ENCODE data around the gene CYP17A1. TPM values are rescaled to one million over a fixed set of nuclear protein-coding genes. Genes with fewer than 3 reads are reported as not detected.

The CYP17A1 gene
- total and polyA plus RNA-seq, 2 experiments from 2014 or later, result not detected

DNA sequence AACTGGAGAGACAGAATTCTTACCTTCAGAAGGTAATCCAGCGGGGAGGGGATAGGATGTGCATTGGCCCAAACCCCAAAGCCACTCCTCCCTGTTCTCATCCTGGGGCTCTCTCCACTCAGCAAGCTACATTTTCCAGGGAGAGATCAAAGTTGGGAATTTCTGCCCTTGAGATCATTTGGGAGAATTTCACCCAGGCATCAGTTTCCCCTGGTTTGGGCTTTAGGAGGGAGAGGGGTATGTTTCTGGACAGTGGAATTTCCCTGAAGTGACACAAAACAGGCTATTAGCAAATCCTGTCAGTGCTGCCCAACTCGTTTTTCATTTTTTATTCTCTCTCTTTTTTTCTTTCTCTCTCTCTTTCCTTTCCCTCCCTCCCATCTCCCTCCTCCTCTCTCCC, 35.7 kb downstream of the CYP17A1 start:
- WGBS, 2 experiments (ENCODE audit: low coverage in 1 of 2, low lambda C conversion rate in 2 of 2, missing lambda C conversion rate in 2 of 2), result 42 to 67% methylated on average over 1 to 2 of the region's 2 CpGs
- in situ Hi-C loops (cut with MboI), result no loop called here
- peaks cover 18% of the 10 kb centered on the region; the same call in 1 of the 2 replicates for H3F3A ChIP-seq (ENCODE audit: insufficient read depth)
- peaks cover 6% of the 10 kb centered on the region; the same call in 1 of the 2 replicates for H3K36me3 ChIP-seq (ENCODE audit: low read depth)
- no peak overlapping the region for H2AFZ ChIP-seq
- no peak overlapping the region for H3K4me3 ChIP-seq
- H3K27me3 ChIP-seq (replicated peaks; ENCODE audit: insufficient read depth), result no peaks in the 10 kb centered on the region
- no peak overlapping the region for H3K4me2 ChIP-seq (ENCODE audit: unreplicated experiment)
- peaks cover 36% of the 10 kb centered on the region for H3K79me2 ChIP-seq (ENCODE audit: insufficient read depth)
- H4K20me1 ChIP-seq (ENCODE audit: insufficient read depth), result no peaks in the 10 kb centered on the region; the same call in 1 of the 2 replicates
- H3K9me2 ChIP-seq (ENCODE audit: insufficient read depth), result no peaks in the 10 kb centered on the region
- no peak overlapping the region for H3K9ac ChIP-seq
- H3K27ac ChIP-seq, result no peak overlapping the region
- TF ChIP-seq EZH2phosphoT487 (IDR thresholded peaks at IDR 0.05; ENCODE audit: insufficient read depth, low read depth) (no peak), EZH2 (IDR thresholded peaks at IDR 0.05; ENCODE audit: insufficient read depth, poor library complexity, severe bottlenecking) (no peak)
- no peaks in the 10 kb centered on the region for H3K9me3 ChIP-seq (ENCODE audit: low read depth)
- H3K4me1 ChIP-seq (ENCODE audit: insufficient read depth), result peaks cover 27% of the 10 kb centered on the region
- DNase-seq, result no peak

DNA sequence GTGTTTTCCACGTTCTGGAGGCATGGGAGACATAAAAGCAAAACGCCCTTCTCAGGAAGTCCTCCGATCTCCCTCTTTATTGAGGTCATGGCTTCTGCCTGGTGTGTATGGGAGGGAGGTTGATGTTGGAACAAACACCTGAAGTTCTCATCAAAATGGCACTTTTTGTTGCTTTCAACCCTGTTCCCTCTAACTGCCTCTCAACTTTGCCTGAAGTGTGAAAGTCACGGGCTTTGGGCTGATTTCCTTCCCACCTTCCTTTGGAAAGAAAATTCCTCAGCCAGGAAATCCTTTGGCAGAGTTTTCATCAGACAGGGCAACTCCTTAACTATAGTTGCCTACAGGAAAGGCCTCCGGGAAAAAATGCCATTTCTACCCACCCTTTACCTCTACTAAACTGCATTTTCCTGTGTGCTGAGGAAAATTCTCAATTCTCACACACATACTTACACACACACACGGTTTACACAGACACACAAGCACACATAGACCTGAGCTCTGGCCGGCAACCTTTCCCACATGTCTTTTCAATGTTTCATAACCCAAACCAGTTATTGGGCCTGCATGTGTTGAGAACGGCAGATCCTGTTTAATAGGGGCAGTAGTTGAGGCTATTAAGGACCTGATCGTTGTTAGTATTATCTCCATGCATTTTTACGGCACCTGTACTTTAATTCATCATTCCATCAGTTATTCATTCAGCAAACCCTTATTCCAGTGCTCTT, 36.4 kb downstream of the CYP17A1 start:
- peaks cover 31% of the 10 kb centered on the region for H3K4me1 ChIP-seq (ENCODE audit: insufficient read depth)
- peaks cover 6% of the 10 kb centered on the region; the same call in 1 of the 2 replicates for H3K36me3 ChIP-seq (ENCODE audit: low read depth)
- H3K27me3 ChIP-seq (replicated peaks; ENCODE audit: insufficient read depth), result no peaks in the 10 kb centered on the region
- WGBS, 2 experiments (ENCODE audit: low coverage in 1 of 2, low lambda C conversion rate in 2 of 2, missing lambda C conversion rate in 2 of 2), result 73 to 80% methylated on average over 10 of the region's 10 CpGs
- no peak overlapping the region for H2AFZ ChIP-seq
- H4K20me1 ChIP-seq (ENCODE audit: insufficient read depth), result no peaks in the 10 kb centered on the region; the same call in 1 of the 2 replicates
- no peak for TF ChIP-seq EZH2phosphoT487 (IDR thresholded peaks at IDR 0.05; ENCODE audit: insufficient read depth, low read depth)
- TF ChIP-seq EZH2 (IDR thresholded peaks at IDR 0.05; ENCODE audit: insufficient read depth, poor library complexity, severe bottlenecking), result no peak
- in situ Hi-C loops (cut with MboI), result no loop called here
- no peaks in the 10 kb centered on the region for H3K9me3 ChIP-seq (ENCODE audit: low read depth)
- no peak overlapping the region for H3K4me3 ChIP-seq
- no peak overlapping the region for H3K27ac ChIP-seq
- H3K9me2 ChIP-seq (ENCODE audit: insufficient read depth), result no peaks in the 10 kb centered on the region
- no peak overlapping the region for H3K4me2 ChIP-seq (ENCODE audit: unreplicated experiment)
- H3K79me2 ChIP-seq (ENCODE audit: insufficient read depth), result peaks cover 32% of the 10 kb centered on the region
- H3F3A ChIP-seq (ENCODE audit: insufficient read depth), result peaks cover 18% of the 10 kb centered on the region; the same call in 1 of the 2 replicates
- no peak overlapping the region for H3K9ac ChIP-seq
- DNase-seq, result no peak

GRCh38 chr10:102799691-102800471, 37.3 kb downstream of the CYP17A1 start:
- in situ Hi-C loops (cut with MboI), result no loop called here
- Histone ChIP-seq H3K9me3 (ENCODE audit: low read depth) (no peaks in the 10 kb centered on the region), H4K20me1 (ENCODE audit: insufficient read depth) (no peaks in the 10 kb centered on the region; the same call in 1 of the 2 replicates), H3K9ac (no peak overlapping the region), H3F3A (ENCODE audit: insufficient read depth) (peaks cover 18% of the 10 kb centered on the region; the same call in 1 of the 2 replicates), H3K4me1 (ENCODE audit: insufficient read depth) (peaks cover 31% of the 10 kb centered on the region), H3K79me2 (ENCODE audit: insufficient read depth) (peaks cover 32% of the 10 kb centered on the region), H3K4me3 (no peak overlapping the region), H3K9me2 (ENCODE audit: insufficient read depth) (no peaks in the 10 kb centered on the region), H3K4me2 (ENCODE audit: unreplicated experiment) (no peak overlapping the region), H2AFZ (no peak overlapping the region), H3K27ac (no peak overlapping the region), H3K36me3 (ENCODE audit: low read depth) (peaks cover 6% of the 10 kb centered on the region; the same call in 1 of the 2 replicates), H3K27me3 (replicated peaks; ENCODE audit: insufficient read depth) (no peaks in the 10 kb centered on the region)
- 80% methylated on average over 8 of the region's 8 CpGs for WGBS, 2 experiments (ENCODE audit: low coverage in 1 of 2, low lambda C conversion rate in 2 of 2, missing lambda C conversion rate in 2 of 2)
- no peak for DNase-seq
- TF ChIP-seq EZH2 (IDR thresholded peaks at IDR 0.05; ENCODE audit: insufficient read depth, poor library complexity, severe bottlenecking) (no peak), EZH2phosphoT487 (IDR thresholded peaks at IDR 0.05; ENCODE audit: insufficient read depth, low read depth) (no peak)

GRCh38 chr10:102796407-102797176, 40.6 kb downstream of the CYP17A1 start:
- TF ChIP-seq EZH2phosphoT487 (IDR thresholded peaks at IDR 0.05; ENCODE audit: insufficient read depth, low read depth) (no peak), EZH2 (IDR thresholded peaks at IDR 0.05; ENCODE audit: insufficient read depth, poor library complexity, severe bottlenecking) (no peak)
- 0 out of 2 replicates have a peak overlapping the region, but pooled peaks have one; percentile 13 for H3K9ac ChIP-seq
- WGBS, 2 experiments (ENCODE audit: low coverage in 1 of 2, low lambda C conversion rate in 2 of 2, missing lambda C conversion rate in 2 of 2), result 21 to 23% methylated on average over 9 of the region's 9 CpGs
- H2AFZ ChIP-seq, result no peak overlapping the region
- no peaks in the 10 kb centered on the region for H3K27me3 ChIP-seq (replicated peaks; ENCODE audit: insufficient read depth)
- H3K27ac ChIP-seq, result peak overlapping the region; percentile 10; the same call in 1 of the 2 replicates
- peak; percentile 74 for DNase-seq
- no peaks in the 10 kb centered on the region for H3F3A ChIP-seq (ENCODE audit: insufficient read depth)
- peaks cover 18% of the 10 kb centered on the region for H3K4me1 ChIP-seq (ENCODE audit: insufficient read depth)
- no peaks in the 10 kb centered on the region; the same call in 1 of the 2 replicates for H4K20me1 ChIP-seq (ENCODE audit: insufficient read depth)
- no peaks in the 10 kb centered on the region for H3K9me2 ChIP-seq (ENCODE audit: insufficient read depth)
- peaks cover 6% of the 10 kb centered on the region; the same call in 1 of the 2 replicates for H3K36me3 ChIP-seq (ENCODE audit: low read depth)
- H3K4me2 ChIP-seq (ENCODE audit: unreplicated experiment), result no peak overlapping the region
- no peaks in the 10 kb centered on the region for H3K9me3 ChIP-seq (ENCODE audit: low read depth)
- H3K4me3 ChIP-seq, result no peak overlapping the region
- peaks cover 56% of the 10 kb centered on the region for H3K79me2 ChIP-seq (ENCODE audit: insufficient read depth)
- in situ Hi-C loops (cut with MboI), result no loop called here
